Measurements from ENCODE around the gene CHRD.
"Not testable (repeated sequence)": the region's sequence is repeated elsewhere in the genome, so short reads cannot be mapped to it uniquely, and the experiment has no call there.

Gene CHRD

DNA sequence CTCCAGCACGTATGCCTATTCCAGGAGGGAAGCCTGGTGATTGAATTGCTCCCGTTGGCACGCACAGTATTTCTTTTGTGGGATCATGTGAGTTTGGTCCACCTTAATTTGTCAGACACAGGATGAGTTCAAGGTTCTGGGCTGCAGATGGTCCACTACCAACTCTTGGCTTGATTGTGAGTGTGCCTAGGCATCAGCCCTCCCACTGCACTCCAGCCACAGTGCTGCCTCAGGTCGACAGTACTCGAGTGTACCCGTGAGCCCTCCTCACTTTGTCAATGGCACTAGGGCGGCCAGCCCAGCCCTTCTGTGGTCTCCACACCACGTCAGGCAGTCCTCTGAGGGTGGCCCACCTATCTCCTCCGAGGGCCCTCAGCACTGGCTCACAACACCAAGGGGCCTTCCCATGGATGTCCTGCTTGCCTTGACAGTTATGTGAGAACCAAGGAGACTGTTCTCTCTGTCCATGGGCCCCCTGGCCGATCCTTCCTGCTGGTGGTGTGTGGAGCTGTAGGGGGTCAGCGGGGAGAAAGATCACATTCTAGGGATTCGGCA is 30.2 kb downstream of the CHRD start:
- no peaks in the 10 kb centered on the region for H3K4me1 Mint-ChIP-seq
- H3K9me3 Mint-ChIP-seq, result no peaks in the 10 kb centered on the region
- no peak overlapping the region for H3K27ac Mint-ChIP-seq
- H3K4me3 Mint-ChIP-seq, result no peak overlapping the region
- no peaks in the 10 kb centered on the region for H3K36me3 Mint-ChIP-seq
- no peaks in the 10 kb centered on the region for H3K27me3 Mint-ChIP-seq

DNA sequence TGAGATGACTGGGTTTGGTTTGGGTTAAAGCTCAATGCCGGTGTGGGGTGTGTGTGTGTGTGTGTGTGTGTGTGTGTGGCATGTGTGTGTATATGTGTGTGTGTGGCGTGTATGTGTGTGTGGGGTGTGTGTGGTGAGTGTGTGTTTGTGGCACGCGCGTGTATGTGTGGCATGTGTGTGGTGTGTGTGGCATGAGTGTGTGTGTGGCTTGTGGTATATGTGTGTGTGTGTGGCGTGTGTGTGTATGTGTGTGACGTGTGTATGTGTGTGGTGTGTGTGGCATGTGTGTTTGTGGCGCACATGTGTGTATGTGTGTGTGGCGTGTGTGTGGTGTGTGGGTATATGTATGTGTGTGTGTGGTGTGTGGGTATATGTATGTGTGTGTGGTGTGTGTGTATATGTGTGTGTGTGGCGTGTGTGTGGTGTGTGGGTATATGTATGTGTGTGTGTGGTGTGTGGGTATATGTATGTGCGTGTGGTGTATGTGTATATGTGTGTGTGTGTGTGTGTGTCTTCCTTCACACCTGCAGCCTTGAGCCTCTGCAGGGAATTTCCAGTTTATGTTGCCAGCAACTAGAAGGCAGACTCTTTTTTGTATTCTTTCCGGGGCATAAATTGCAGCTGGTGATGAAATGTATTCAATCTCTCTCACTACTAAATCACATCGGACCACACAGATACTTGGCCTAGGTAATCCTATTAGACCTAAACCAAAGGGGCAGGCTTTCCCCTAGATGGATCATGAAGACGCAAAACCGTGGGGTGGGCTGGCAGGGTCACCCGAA is 34.8 kb downstream of the CHRD start:
- Mint-ChIP-seq H3K36me3 (no peaks in the 10 kb centered on the region), H3K4me3 (no peak overlapping the region), H3K27me3 (no peaks in the 10 kb centered on the region), H3K4me1 (no peaks in the 10 kb centered on the region), H3K9me3 (no peaks in the 10 kb centered on the region), H3K27ac (no peak overlapping the region)

DNA sequence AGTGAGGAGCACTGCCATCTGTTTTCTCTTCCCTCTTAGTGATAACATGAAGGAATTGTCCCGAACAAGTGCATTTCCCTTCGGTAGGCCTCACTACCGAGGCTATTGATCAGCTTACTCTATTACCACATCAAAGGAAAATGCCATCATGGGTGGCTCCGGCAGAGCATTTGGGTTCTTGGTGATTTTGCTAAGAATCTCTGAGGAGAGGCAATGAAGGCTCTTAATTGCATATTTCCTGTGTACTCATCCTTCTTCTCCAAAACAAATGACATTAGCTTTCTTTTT is 35.3 kb downstream of the CHRD start:
- H3K36me3 Mint-ChIP-seq, result no peaks in the 10 kb centered on the region
- no peaks in the 10 kb centered on the region for H3K4me1 Mint-ChIP-seq
- no peaks in the 10 kb centered on the region for H3K9me3 Mint-ChIP-seq
- no peak overlapping the region for H3K4me3 Mint-ChIP-seq
- no peaks in the 10 kb centered on the region for H3K27me3 Mint-ChIP-seq
- H3K27ac Mint-ChIP-seq, result no peak overlapping the region

DNA sequence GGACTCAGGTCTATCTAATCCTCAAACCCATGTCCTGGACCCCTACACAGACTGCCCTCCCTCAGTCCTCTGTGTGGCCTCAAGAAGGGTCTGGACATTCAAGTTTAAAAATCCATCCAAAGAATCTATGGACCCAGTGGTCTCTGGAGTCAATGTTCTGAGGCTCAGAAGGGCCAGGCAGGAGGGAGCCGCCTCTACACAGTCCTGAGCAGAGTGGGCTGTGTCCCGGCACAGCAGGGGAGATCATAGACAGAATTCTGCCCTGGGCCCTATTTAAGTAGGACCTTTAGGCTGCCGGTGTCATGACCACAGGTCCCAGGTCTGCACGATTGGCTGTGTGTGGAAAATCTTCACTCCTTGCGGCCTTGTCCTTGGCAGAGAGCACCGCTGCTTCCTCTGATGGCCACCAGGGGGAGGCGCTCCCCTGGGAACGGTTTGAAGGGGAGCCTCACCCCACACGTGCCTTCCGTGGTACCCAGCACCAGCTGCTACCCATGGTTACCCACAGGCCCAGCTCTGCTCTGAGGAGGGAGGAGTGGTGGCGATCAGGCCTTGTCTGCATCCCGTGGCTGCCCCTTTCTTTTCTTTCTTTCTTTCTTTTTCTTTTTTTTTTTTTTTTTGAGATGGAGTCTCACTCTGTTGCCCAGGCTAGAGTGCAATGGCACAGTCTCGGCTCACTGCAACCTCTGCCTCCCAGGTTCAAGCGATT is 37.9 kb downstream of the CHRD start:
- Mint-ChIP-seq H3K4me3 (no peak overlapping the region), H3K27ac (no peak overlapping the region), H3K36me3 (no peaks in the 10 kb centered on the region), H3K9me3 (no peaks in the 10 kb centered on the region), H3K4me1 (no peaks in the 10 kb centered on the region), H3K27me3 (no peaks in the 10 kb centered on the region)

DNA sequence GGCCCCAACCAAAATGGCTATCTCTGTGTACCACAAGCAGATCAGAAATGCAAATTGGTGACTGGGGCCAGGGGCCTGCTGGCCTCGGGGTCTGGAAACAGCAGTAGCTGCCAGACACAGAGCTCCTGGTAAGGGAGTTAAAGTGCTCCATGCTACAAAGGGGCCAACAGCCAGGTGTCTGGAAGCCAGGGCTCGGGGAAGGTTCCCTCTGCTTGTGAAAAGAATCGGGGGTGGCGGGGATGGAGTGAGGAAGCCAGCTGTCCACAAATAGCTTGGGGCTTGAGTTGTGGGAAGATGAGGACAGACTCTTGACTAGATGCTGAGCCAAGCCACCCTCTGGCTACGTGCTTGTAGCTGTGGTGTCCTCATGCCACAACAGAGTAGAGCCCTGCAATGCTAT is 39.3 kb downstream of the CHRD start:
- Mint-ChIP-seq H3K27ac (no peak overlapping the region), H3K9me3 (no peaks in the 10 kb centered on the region), H3K4me1 (no peaks in the 10 kb centered on the region), H3K36me3 (no peaks in the 10 kb centered on the region), H3K4me3 (no peak overlapping the region), H3K27me3 (no peaks in the 10 kb centered on the region)

DNA sequence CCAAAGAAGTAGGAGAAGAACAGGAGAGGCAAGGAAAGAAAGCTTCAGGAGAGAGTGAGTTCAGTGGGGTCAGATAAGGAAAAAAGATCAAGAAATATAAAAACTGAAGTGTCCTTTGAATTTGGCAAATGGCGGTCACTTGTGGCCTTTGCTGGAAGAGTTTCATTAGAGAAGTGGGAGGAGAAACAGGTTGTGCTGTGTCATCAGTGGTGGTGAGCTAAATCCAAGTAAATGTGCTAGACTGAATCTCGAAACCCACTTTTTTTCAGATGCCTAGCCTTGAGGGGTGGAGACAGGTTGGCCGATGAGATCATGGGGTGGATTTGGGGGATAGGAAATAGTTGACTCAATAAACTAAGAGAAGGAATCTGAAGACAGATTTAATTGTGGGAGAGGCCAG is 43.7 kb downstream of the CHRD start:
- Mint-ChIP-seq H3K27ac (no peak overlapping the region), H3K36me3 (no peaks in the 10 kb centered on the region), H3K4me3 (no peak overlapping the region), H3K27me3 (peaks cover 3% of the 10 kb centered on the region), H3K9me3 (no peaks in the 10 kb centered on the region), H3K4me1 (no peaks in the 10 kb centered on the region)

DNA sequence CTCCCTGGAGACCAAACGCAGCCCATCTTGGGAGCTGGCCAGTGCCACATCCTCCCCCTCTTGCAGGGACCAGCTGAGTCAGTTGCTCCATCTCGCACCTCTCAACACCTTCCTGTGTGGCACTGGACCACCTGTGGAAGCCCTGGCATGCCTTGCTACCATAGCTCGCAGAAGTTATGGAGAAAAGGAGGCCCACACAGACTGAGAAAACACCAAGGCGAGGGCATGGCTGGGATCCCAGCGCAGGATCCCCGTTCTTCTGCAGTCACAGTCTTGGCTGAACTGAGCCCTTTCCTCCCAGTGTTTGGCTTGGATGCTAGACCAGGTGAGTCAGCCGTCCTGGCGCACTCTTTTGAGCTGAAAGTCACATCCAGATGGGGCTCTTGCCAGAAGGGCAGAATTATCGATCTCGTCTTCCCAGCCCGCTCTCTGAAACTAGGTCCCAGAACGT is 46.9 kb downstream of the CHRD start:
- no peak overlapping the region for H3K4me3 Mint-ChIP-seq
- H3K27ac Mint-ChIP-seq, result no peak overlapping the region
- no peaks in the 10 kb centered on the region for H3K4me1 Mint-ChIP-seq
- peaks cover 3% of the 10 kb centered on the region for H3K27me3 Mint-ChIP-seq
- no peaks in the 10 kb centered on the region for H3K9me3 Mint-ChIP-seq
- no peaks in the 10 kb centered on the region for H3K36me3 Mint-ChIP-seq

DNA sequence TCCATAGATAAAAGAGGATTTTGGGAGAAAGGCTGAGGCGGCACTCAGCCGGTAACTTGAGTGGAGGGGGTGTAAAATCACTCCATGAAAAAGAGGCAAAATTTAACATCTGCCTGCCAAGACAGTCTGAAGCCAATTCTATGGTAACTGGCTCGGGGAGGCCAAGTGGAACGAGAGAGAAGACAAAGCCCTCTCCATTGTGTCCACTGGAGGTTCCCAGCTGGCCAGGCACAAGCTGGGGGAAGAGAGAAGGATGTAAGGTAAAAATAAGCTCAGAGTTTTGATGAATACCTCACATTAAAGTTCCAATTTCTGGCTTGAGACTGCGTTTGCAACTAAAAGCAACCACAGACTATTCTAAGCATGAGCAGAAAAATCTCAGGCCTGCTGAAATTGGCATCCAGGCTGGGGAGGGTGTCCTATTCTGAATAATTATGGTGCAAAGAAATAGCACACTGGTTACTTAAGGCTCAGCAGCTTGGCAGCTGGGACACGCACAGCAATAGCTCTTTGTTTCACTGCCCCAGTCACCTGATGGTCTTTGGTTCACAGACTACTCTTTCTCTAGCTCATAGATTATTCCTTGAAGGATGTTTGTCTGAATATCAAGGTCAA is 48.8 kb downstream of the CHRD start:
- H3K9me3 Mint-ChIP-seq, result no peaks in the 10 kb centered on the region
- no peaks in the 10 kb centered on the region for H3K4me1 Mint-ChIP-seq
- H3K4me3 Mint-ChIP-seq, result no peak overlapping the region
- peaks cover 3% of the 10 kb centered on the region for H3K27me3 Mint-ChIP-seq
- no peaks in the 10 kb centered on the region for H3K36me3 Mint-ChIP-seq
- H3K27ac Mint-ChIP-seq, result no peak overlapping the region

DNA sequence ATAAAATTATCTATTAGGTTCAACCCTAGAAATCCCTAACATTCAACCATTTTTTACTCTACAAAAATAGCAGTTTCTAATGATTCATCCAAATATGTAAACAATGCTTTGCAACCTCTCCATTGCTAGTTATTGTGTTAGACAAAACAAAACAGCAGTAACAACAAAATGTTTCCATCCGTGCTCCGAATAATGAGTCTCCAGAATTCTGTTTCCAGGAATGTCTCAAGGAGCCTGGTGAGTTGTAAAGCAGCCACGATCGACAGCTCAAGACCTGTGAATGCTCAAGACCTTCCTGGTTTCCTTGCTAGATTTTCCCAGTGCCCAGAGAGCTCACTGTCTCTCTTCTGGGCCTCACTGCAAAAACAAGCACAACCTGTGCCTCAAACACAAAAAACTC is 49.9 kb downstream of the CHRD start:
- Mint-ChIP-seq H3K9me3 (no peaks in the 10 kb centered on the region), H3K27ac (no peak overlapping the region), H3K36me3 (no peaks in the 10 kb centered on the region), H3K4me1 (no peaks in the 10 kb centered on the region), H3K4me3 (no peak overlapping the region), H3K27me3 (peaks cover 3% of the 10 kb centered on the region)

DNA sequence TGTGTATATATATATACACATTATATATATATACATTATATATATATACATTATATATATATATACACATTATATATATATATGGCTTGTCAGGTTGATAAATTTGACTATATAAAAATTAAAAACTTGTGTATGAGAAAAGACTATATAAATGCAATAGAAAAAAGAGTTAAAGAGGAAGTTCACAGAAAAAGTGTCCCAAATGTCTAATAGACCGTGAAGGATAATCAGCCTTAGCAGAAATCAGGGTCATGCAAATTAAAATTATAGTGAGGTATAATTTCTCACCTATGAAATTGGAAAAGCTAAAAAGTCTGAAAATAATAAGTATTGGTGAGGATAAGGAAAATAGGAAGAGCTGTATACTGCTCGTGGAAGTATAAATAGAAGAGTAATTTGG is 51.1 kb downstream of the CHRD start:
- H3K9me3 Mint-ChIP-seq, result no peaks in the 10 kb centered on the region
- peaks cover under 1% of the 10 kb centered on the region for H3K27me3 Mint-ChIP-seq
- H3K27ac Mint-ChIP-seq, result no peak overlapping the region
- H3K4me1 Mint-ChIP-seq, result no peaks in the 10 kb centered on the region
- H3K36me3 Mint-ChIP-seq, result no peaks in the 10 kb centered on the region
- H3K4me3 Mint-ChIP-seq, result no peak overlapping the region

DNA sequence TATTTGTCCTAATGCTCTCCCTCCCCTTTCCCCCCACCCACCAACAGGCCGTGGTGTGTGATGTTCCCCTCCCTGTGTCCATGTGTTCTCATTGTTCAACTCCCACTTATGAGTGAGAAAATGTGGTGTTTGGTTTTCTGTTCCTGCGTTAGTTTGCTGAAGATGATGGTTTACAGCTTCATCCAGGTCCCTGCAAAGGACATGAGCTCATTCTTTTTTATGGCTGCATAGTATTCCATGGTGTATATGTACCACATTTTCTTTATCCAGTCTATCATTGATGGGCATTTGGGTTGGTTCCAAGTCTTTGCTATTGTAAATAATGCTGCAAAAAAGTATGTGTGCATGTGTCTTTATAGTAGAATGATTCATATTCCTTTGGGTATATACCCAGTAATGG is 53.3 kb downstream of the CHRD start:
- not testable (repeated sequence) for H3K27me3 Mint-ChIP-seq, H3K4me3 Mint-ChIP-seq, H3K36me3 Mint-ChIP-seq, H3K4me1 Mint-ChIP-seq, H3K9me3 Mint-ChIP-seq, H3K27ac Mint-ChIP-seq

DNA sequence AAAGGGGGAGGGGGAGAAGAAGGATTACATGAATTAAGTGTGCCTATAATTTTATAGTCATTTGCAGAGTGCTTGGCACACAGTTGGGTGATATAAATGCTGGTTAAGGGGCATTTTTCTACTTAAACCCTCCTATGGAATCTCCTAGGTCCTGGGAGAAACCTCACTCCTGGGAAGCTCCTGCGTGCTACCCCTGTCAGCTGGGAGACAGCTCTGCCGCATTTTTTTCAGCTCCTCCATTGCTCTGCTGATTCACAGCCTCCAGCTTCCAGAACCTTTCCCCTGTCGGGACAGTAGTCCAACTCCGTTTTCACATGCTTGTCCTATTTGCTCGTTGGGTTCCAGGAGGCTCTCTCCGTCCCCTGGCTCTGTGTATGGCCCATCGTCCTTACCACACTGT is 59.2 kb downstream of the CHRD start:
- no peaks in the 10 kb centered on the region for H3K4me1 Mint-ChIP-seq
- H3K4me3 Mint-ChIP-seq, result no peak overlapping the region
- H3K36me3 Mint-ChIP-seq, result peaks cover 4% of the 10 kb centered on the region
- no peak overlapping the region for H3K27ac Mint-ChIP-seq
- H3K27me3 Mint-ChIP-seq, result peaks cover 8% of the 10 kb centered on the region
- peaks cover 5% of the 10 kb centered on the region for H3K9me3 Mint-ChIP-seq

All from activated naive CD4-positive, alpha-beta T cell treated with anti-CD3 and anti-CD28 coated beads, Interleukin-2, amount 50 U/mL, for 24 hours (primary cell).